ENCODE measurements around the gene HLA-G.
"Not testable (repeated sequence)": the region's sequence is repeated elsewhere in the genome, so short reads cannot be mapped to it uniquely, and the experiment has no call there.

HLA-G gene

DNA sequence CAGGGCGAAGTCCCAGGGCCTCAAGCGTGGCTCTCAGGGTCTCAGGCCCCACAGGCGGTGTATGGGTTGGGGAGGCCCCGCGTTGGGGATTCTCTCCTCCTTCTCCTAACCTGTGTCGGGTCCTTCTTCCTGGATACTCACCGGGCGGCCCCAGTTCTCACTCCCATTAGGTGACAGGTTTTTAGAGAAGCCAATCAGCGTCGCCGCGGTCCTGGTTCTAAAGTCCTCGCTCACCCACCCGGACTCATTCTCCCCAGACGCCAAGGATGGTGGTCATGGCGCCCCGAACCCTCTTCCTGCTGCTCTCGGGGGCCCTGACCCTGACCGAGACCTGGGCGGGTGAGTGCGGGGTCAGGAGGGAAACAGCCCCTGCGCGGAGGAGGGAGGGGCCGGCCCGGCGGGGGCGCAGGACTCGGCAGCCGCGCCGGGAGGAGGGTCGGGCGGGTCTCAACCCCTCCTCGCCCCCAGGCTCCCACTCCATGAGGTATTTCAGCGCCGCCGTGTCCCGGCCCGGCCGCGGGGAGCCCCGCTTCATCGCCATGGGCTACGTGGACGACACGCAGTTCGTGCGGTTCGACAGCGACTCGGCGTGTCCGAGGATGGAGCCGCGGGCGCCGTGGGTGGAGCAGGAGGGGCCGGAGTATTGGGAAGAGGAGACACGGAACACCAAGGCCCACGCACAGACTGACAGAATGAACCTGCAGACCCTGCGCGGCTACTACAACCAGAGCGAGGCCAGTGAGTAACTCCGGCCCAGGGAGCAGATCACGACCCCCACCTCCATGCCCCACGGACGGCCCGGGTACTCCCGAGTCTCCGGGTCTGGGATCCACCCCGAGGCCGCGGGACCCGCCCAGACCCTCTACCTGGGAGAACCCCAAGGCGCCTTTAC is at the start of gene HLA-G:
Gene HLA-G (plus strand): TSS at position 247 of the 892 bp plus-strand sequence. CDS start 20 bp downstream, at position 267.
- DNase-seq (ENCODE audit: low spot score) = no peak

DNA sequence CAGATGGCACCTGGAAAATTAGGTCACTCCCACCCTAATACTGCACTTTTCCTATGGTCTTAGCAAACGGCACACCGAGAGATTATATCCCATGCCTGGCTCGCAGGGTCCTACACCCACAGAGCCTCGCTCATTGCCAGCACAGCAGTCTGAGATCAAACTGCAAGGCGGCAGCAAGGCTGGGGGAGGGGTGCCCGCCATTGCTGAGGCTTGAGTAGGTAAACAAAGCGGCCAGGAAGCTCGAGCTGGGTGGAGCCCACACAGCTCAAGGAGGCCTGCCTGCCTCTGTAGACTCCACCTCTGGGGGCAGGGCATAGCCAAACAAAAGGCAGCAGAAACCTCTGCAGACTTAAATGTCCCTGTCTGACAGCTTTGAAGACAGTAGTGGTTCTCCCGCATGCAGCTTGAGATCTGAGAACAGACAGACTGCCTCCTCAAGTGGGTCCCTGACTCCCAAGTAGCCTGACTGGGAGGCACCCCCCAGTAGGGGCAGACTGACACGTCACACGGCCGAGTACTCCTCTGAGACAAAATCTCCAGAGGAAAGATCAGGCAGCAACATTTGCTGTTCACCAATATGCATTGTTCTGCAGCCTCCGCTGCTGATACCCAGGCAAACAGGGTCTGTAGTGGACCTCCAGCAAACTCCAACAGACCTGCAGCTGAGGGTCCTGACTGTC is 47.5 kb upstream of the HLA-G start:
- not testable (repeated sequence) for DNase-seq (ENCODE audit: low spot score)

DNA sequence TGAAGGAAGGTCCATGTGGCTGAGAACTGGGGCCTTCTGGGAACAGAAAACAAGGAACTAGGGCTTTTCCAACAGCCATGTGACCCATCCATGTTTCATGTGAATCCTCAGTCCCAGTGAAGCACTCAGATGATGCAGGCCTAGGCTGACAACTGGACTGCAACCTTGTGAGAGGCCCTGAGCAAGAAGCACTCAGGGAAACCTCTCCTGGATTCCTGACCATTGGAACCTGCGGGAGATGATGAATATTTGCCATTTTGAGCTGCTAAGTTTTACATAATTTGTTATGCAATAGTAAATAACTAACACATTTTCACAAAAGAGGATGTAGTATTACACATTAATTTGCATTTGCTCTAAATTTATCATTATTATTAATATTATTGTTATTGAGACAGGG is 38.4 kb upstream of the HLA-G start:
- no peak for DNase-seq (ENCODE audit: low spot score)

DNA sequence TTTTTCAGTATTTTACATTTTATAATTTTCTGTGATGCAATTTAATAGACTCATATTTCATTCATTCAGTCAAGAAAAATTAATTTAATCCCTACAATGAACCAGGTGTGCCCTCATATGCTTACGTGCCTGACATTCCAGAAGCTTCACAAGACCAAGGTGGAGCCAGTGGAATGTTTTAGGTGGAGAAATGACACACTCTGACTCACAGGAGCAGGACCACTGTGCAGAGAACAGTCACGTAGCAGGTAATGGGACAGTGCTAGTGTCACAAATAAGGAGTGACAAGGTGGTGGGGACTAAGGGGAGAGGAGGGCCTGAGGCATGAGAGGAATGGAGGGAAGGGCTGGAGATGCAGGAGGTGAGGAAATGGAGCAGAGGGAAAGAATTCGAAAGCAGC is 37.0 kb upstream of the HLA-G start:
- no peak for DNase-seq (ENCODE audit: low spot score)

DNA sequence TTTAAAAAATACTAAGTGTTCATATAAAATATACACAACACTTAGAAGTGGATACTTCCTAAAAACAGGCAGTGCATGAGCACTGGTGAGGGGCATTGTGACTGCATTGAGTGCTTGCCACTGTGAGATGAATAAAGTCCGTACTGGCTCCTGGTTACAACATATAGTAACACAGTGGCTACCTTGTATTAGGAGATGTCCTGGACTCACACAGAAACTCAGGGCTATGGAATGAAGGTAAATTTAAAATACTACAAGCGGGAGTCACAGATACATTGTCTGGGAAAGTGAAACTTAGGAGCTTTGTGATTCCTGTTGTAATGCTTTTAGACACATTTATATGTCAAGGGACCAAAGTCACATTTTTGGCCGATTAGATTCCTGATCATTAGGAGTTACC is 36.5 kb upstream of the HLA-G start:
- DNase-seq (ENCODE audit: low spot score) = no peak

DNA sequence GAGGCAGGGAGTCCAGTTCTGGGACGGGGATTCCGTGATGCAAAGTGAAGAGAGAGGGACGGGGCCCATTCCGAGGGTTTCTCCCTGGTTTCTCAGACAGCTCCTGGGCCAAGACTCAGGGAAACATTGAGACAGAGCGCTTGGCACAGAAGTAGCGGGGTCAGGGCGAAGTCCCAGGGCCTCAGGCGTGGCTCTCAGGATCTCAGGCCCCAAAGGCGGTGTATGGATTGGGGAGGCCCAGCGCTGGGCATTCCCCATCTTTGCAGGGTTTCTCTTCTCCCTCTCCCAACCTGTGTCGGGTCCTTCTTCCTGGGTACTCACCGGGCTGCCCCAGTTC is 35.9 kb upstream of the HLA-G start:
- no peak for DNase-seq (ENCODE audit: low spot score)

DNA sequence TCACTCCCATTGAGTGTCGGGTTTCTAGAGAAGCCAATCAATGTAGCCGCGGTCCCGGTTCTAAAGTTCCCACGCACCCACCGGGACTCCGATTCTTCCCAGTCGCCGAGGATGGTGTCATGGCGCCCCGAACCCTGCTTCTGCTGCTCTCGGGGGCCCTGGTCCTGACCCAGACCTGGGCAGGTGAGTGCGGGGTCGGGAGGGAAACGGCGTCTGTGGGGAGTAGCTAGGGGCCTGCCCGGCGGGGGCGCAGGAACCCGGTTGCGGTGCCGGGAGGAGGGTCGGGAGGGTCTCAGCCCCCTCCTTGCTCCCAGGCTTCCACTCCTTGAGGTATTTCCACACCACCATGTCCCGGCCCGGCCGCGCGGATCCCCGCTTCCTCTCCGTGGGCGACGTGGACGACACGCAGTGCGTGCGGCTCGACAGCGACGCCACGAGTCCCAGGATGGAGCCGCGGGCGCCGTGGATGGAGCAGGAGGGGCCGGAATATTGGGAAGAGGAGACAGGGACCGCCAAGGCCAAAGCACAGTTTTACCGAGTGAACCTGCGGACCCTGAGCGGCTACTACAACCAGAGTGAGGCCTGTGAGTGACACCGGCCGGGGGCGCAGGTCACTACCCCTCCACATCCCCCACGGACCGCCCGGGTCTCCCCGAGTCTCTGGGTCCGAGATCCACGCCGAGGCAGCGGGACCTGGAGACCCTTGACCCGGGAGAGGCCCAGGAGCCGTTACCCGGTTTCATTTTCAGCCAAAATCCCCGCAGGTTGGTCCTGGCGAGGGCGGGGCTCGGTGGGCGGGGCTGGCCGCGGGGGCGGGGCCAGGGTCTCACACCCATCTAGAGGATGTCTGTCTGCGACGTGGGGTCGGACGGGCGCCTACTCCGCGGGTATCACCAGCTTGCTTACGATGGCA is 35.2 kb upstream of the HLA-G start:
- DNase-seq (ENCODE audit: low spot score) = no peak

DNA sequence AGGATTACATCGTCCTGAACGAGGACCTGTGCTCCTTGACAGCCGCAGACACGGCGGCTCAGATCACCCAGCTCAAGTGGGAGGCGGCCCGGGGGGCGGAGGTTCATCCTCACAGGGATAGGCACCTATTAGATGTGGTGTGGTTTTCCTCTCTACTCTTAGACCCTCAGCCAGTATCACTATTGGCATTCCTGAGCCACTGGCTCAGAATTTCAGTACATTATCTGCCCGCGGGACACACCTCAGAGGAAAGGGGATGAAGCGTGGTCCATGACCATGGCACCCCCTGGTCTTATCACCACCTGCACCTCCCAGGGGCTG is 34.6 kb upstream of the HLA-G start:
- no peak for DNase-seq (ENCODE audit: low spot score)

DNA sequence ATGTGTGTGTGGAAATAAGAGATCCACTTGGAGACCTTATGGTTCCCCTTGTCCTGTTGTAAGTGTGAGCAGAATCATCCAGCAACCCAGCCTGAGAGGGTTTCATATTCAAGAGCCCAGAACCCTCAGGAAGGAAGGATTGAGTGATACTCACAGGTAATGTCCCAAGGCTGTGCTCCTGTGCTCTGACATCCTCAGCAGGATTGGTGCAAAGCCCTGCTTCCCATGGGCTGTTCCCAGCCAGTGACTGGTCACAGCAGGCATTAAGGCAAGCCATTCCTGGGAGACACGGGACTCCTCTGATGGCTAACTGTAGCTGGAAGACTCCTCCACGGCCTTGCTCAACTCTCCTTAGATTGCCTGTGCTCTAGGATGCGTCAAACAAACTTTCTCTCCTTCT is 33.8 kb upstream of the HLA-G start:
- DNase-seq (ENCODE audit: low spot score) = no peak

DNA sequence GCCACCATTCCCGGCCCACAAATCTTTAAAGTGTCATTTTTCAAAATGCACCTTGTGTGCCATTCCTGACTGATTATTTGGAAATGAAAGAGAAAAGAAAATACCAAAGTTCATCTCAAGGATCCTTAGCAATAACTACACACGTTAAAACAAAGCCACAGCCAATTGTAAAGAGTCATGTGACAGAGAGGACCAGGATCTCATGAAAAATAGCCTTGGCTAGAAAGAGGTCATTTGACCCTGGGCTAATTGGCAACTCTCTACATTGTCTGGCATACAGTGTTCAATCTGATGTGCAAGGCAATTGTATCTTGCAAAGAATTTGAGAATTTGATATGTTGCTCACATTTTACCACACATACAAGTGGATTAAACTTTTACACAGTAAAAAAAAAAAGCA is 31.6 kb upstream of the HLA-G start:
- DNase-seq (ENCODE audit: low spot score) = no peak

DNA sequence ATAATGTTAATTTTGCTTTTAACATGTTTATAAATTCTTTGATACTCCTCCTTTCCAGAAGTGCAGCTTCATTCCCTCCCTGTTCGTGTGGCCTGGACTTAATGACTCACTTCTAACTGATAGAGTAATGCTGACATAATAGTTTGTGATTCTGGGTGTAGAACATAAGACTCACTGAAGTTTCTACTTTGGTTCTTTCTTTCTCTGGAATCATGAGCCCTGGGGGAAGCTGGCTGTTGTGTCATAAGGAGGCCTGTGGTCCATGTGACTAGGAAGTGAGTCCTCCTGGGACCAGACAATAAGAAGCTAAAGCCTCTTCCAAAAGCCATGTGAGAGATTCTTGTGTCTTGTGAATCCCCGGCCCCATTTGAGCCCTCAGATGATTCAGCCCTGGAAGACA is 30.5 kb upstream of the HLA-G start:
- no peak for DNase-seq (ENCODE audit: low spot score)

DNA sequence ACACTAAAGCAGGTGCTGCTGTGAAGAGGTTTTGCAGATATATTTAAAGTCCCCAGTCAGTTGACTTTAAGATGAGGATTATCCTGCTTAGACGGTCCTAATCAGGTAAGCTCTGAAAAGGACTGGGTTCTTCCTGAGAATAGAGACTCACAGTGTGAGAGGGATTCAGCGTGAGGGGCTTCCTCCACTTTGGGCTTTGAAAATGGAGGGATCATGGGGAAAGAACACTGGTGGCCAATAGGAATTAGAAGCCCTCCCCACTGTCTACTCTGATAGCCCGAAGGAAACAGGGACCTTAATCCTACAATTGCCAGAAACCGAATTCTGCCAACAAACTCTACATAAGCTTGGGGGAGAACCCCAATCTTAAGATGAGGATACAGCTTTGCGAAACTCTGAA is 29.7 kb upstream of the HLA-G start:
- no peak for DNase-seq (ENCODE audit: low spot score)

DNA sequence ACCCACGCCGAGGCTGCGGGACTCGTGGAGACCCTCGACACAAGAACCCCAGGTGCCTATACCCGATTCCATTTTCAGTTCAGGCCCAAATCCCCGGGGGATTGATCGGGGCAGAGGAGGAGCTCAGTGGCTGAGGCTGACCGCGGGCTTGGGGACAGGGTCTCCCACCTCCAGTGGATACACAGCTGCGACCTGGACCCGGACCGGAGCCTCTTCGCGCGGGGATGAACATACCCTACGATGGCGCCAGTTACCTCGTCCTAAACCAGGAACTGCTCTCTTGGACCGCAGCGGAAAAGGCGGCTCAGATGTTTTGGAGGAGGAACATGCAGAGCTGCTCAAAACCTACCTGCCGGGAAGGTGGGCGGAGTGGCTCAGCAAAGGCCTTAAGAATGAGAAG is 27.4 kb upstream of the HLA-G start:
- no peak for DNase-seq (ENCODE audit: low spot score)

DNA sequence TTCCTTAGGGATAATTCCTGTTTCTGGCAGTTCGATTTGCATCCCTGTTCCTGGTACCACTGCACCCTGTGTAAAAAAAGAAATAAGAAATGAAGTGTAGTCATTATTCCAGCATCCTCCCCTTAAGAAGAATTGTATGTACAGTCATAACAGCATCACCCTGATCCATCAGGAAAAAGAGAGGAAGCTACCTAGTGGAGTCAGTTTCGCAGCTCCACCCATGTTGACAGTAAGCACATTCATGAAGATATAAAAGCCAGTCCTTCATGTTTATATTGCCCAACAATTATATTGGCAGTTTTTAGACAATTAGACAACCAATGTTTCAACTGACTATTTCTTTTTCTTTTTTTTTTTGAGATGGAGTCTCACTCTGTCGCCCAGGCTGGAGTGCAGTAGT is 21.2 kb upstream of the HLA-G start:
- DNase-seq (ENCODE audit: low spot score) = no peak

DNA sequence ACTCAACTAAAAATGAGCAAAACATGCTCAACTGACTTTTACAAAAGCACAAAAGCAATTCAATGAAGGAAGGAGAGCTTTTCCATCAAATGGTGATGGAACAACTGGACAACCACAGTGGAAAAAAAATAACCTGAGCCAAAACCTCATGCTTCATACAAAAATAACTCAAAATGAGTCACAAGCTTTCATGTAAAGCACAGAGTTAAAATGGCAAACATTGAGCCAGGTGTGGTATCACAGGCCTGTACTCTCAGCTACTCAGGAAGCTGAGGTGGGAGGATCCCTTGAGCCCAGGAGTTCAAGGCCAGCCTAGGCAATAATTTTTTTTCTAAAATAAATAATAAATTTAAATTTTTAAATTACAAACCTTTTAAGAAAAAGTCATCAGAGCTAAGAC is 18.4 kb upstream of the HLA-G start:
- no peak for DNase-seq (ENCODE audit: low spot score)

DNA sequence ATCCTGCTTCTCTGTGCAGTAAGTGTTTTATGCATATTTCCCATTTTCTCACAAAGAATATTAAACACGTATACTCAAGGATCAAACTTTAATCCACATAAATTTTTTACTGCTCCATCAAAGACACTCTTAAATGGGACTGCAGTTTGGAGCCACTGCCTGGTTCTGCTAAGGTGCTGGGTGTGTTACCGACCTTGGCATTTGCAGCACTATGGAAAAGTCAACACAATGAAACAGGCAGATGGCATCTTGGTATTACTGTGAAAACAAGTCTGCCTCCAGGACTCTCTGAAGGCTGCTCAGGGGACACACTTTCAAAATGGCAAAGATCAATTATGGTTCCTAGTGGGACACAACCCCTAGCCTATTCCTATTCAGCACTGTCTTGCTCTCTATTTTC is 17.3 kb upstream of the HLA-G start:
- no peak for DNase-seq (ENCODE audit: low spot score)

DNA sequence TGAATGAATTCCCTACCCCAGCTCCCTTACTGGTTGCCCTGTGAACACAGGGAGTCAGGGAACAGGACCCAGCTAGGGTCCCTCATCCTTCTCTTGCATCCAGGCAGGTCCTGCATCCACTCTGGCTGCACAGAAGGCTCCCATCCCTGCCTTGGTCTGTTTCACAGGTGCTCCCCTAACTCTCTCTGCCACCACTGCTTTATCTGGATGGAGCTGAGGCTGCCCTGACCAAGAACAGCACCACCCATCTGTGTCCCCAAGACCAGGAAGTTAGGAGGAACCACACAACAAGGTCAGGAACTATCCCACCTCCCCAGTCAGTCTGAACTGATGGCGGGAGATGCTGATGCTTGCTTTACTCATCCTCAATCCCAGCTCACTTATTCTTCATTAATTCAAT is 16.2 kb upstream of the HLA-G start:
- no peak for DNase-seq (ENCODE audit: low spot score)

DNA sequence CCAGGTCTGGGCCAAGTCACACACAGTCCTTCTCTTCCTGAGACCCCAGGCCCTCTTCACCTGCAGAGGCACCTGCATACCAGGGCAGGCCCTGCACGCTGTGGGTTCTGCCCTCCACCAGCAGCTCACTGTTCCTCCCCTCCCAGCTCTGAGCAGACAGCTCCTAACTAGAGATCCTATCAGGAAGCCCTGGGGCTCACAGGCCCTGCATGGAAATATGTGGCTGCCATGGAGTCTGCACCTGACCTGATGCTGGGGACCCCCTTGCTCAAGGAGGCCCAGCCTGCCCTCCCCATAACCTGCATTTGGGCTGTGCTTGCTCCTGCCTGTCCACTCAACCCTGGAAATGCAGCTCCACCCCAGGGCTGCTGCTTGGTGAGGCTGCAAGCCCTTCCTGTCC is 14.6 kb upstream of the HLA-G start:
- no peak for DNase-seq (ENCODE audit: low spot score)

DNA sequence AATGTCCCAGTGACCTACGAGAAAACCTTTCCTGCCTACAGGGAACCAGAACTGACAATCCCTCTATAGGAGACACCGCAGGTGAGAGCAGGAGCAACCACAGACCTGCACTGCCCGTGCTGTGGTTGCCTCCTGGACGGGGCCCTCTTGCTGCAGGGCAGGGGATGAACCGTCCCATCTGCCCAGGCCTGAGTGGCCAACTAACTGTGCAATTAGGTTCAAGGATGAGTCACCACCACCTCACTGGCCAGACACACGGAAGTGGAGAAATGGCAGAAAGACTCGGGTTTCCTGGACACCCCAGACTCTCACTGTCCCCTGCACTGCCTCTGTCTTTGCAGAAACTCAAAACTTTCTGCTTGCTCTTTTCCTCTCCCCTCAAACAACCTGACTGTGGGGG is 13.8 kb upstream of the HLA-G start:
- DNase-seq (ENCODE audit: low spot score) = no peak

DNA sequence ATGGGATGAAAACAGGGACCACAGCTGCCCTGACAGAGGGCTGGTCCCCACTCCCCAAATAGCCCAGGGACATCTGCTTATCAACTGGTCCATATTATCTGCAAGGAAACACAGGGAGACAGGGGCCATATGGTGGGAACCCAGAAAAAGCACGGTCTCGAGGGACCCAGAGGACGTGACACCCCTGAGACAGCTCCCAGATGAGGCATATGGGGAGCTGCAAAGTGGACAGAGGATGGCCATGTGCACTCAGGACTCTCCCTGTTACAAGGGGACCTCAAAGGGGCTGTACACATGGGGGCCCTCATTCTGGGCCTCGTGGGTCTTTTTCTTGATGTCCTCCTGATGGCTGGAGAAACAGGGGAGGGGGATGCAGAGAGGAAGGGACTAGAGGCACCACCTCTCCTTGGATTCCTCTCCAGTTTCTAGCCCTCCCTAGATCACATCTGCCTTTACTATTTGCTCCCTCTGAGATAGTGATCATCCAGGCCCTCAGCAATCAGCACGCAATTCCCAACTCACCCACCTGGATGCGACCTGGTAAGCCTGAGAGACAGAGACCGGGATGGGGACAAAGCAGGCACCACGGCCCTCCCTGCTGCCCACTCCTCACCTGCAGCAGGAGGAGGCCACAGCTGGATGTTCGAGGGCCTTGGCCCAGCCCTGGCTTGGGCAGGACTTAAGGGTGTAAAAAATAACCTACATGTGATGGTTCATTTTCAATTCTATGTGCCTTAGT is 13.1 kb upstream of the HLA-G start:
- DNase-seq (ENCODE audit: low spot score) = no peak

DNA sequence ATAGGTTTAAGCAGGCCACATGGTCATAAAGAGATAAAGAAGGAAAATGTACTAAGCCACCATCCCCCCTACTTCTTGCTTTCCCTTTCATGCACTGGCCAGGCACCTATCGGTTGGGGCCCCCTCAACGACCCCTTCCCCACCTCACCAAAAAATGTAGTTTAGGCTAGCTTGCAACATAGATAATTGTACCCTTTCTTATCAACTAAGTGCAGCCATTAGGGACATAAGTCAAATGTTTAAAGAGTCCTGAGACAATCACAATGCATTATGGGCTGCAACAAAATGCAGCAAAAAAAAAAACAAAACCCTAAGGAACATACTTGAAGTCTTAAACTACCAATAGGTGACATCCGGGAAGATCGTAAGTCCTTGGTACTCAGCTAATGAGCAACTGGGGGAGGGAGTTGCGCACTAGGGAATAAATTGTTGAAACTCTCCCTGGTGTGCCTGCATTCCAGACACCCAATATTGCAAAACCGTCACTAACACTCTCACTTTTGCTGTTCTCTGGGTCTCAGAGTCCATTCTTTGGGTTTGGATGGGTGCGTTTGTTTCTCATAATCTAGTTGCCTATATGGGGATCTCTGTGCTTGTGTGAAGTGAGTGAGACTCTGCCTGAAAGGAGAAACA is 12.4 kb upstream of the HLA-G start:
- no peak for DNase-seq (ENCODE audit: low spot score)

DNA sequence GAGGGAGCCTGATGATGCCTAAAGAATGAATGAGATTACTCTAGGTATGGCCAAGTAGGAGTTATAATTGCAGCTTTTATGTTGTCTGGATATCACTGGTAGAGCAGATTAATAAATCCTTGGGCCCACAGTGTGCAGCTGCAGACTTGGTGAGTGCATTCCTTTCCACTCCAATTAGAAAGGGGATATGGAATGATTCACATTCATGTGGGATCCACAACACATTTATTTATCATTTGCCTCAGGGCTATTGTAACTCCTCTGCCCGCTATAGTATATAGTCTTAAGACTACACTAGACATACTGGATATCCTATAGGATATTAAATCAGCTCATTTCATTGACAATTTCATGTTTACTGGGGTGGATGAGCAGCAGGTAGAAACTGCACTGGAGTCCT is 11.6 kb upstream of the HLA-G start:
- no peak for DNase-seq (ENCODE audit: low spot score)

All from HuH-7.5 (cell line).